ENCODE results near the gene WDR70.

Gene WDR70

DNA sequence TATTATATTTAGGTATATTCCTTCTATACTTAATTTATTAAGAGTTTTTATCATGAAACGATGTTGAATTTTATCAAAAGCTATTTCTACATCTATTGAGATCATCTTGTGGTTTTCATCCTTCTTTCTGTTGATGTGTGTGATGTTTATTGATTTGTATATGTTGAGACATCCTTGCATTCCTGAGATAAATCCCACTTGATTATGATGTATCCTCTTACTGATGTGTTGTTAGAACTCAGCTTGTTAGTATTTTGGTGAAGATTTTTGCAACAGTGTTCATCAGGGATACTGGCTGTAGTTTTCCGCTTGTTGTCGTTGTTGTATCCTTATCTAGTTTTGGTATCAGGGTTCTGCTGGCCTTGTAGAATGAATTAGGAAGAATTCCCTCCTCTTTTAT, 247.1 kb downstream of the WDR70 start:
- TF ChIP-seq, protein P1, sequence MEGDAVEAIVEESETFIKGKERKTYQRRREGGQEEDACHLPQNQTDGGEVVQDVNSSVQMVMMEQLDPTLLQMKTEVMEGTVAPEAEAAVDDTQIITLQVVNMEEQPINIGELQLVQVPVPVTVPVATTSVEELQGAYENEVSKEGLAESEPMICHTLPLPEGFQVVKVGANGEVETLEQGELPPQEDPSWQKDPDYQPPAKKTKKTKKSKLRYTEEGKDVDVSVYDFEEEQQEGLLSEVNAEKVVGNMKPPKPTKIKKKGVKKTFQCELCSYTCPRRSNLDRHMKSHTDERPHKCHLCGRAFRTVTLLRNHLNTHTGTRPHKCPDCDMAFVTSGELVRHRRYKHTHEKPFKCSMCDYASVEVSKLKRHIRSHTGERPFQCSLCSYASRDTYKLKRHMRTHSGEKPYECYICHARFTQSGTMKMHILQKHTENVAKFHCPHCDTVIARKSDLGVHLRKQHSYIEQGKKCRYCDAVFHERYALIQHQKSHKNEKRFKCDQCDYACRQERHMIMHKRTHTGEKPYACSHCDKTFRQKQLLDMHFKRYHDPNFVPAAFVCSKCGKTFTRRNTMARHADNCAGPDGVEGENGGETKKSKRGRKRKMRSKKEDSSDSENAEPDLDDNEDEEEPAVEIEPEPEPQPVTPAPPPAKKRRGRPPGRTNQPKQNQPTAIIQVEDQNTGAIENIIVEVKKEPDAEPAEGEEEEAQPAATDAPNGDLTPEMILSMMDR (IDR thresholded peaks at IDR 0.05; ENCODE audit: unreplicated experiment in 3 of 3): no peak
- Mint-ChIP-seq H3K4me3 (no peak overlapping the region), H3K9me3 (peaks cover 30% of the 10 kb centered on the region), H3K4me1 (no peaks in the 10 kb centered on the region), H3K36me3 (ENCODE audit: low read depth) (peaks cover 50% of the 10 kb centered on the region), H3K27ac (no peak overlapping the region), H3K27me3 (ENCODE audit: low read depth) (no peaks in the 10 kb centered on the region)

DNA sequence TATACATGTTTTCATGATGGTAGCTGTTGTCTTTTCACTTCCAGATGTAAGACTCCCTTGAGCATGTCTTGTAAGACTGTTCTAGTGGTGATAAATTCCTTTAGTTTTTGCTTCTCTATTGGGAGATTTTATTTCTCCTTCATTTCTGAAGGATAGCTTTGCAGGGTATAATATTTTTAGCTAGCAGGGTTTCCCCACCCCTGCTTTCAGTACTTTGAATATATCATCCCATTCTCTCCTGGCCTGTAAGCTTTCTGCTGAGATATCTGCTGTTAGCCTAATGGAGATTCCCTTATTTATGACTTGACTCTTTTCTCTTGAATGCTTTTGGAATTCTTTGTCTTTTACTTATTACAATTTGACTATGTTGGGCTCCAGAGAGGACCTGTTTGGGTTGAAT, 249.8 kb downstream of the WDR70 start:
- peaks cover 47% of the 10 kb centered on the region for H3K36me3 Mint-ChIP-seq (ENCODE audit: low read depth)
- TF ChIP-seq, protein P1 (IDR thresholded peaks at IDR 0.05; ENCODE audit: unreplicated experiment in 3 of 3): no peak
- no peaks in the 10 kb centered on the region for H3K27me3 Mint-ChIP-seq (ENCODE audit: low read depth)
- H3K4me1 Mint-ChIP-seq: no peaks in the 10 kb centered on the region
- H3K9me3 Mint-ChIP-seq: peaks cover 30% of the 10 kb centered on the region
- no peak overlapping the region for H3K27ac Mint-ChIP-seq
- H3K4me3 Mint-ChIP-seq: no peak overlapping the region

DNA sequence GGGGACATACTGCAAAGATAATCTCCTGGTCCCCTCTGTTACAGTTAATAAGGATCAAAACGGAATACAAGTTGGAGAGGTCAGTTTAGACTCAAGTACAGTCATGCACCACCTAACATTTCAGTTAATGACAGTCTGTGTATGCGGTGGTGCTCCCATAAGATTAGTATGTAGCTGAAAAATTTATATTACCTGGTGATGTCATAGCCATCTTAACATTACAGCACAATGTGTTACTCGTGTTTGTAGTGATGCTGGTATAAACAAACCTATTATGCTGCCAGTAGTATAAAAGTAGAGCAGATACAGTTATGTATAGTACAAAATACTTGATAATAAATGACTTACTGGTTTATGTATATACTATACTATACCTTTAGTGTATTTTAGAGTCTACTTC, 252.8 kb downstream of the WDR70 start:
- no peak overlapping the region for H3K27ac Mint-ChIP-seq
- H3K4me1 Mint-ChIP-seq: no peaks in the 10 kb centered on the region
- TF ChIP-seq, protein P1 (IDR thresholded peaks at IDR 0.05; ENCODE audit: unreplicated experiment in 3 of 3): no peak
- no peaks in the 10 kb centered on the region for H3K27me3 Mint-ChIP-seq (ENCODE audit: low read depth)
- no peak overlapping the region for H3K4me3 Mint-ChIP-seq
- H3K36me3 Mint-ChIP-seq (ENCODE audit: low read depth): peaks cover 37% of the 10 kb centered on the region
- peaks cover 30% of the 10 kb centered on the region for H3K9me3 Mint-ChIP-seq

DNA sequence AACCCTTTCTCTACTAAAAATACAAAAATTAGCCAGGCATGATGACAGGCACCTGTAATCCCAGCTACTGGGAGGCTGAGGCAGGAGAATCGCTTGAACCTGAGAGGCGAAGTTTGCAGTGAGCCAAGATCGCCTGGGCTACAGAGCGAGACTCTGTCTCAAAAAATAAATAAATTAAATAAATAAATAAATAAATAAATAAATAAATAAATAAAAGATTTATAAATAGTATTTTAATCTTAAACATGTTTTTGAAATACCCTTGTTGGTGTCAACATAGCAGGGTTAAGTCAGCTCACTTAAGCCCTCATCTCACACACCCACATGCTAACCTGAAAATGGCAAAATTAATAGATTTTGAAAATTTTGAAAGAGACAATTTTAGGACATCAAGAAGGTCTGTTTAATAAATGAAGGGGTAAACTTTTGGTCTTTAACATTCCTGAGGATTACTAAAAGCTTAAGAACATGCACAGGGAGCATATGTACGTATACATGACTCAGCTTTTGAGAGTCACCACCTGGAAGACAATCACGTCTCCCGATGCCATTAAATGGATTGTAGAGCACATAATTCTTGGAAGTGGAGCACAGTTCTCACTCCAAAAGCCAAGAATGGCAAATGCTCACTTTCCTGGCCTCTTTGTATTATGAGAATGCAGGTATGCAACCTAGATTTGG, 258.2 kb downstream of the WDR70 start:
- TF ChIP-seq, protein P1 (IDR thresholded peaks at IDR 0.05; ENCODE audit: unreplicated experiment in 3 of 3): no peak
- Mint-ChIP-seq H3K9me3 (no peaks in the 10 kb centered on the region), H3K4me1 (no peaks in the 10 kb centered on the region), H3K27ac (no peak overlapping the region), H3K36me3 (ENCODE audit: low read depth) (peaks cover 6% of the 10 kb centered on the region), H3K27me3 (ENCODE audit: low read depth) (no peaks in the 10 kb centered on the region), H3K4me3 (no peak overlapping the region)

DNA sequence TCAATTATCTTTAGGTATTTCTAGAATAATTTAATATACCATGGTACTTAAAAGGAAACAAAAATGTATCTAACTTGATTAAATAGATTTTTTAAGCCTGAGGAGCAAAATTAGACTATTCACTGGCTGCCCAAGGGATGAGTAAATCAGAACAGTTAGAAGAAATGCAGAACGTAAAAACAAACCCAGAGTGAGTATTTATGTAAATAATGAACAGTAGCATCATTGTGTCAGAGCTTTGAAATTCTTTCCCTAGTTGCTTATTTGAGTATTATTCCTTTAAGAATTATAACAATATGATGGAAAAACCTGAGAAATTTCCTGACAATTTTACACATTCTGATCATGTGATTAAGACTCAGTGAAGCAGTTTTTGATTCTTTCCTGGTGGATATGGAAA, 259.8 kb downstream of the WDR70 start:
- H3K9me3 Mint-ChIP-seq: peaks cover 3% of the 10 kb centered on the region
- peaks cover 9% of the 10 kb centered on the region for H3K36me3 Mint-ChIP-seq (ENCODE audit: low read depth)
- TF ChIP-seq, protein P1 (IDR thresholded peaks at IDR 0.05; ENCODE audit: unreplicated experiment in 3 of 3): no peak
- no peaks in the 10 kb centered on the region for H3K4me1 Mint-ChIP-seq
- H3K27ac Mint-ChIP-seq: no peak overlapping the region
- no peak overlapping the region for H3K4me3 Mint-ChIP-seq
- no peaks in the 10 kb centered on the region for H3K27me3 Mint-ChIP-seq (ENCODE audit: low read depth)

DNA sequence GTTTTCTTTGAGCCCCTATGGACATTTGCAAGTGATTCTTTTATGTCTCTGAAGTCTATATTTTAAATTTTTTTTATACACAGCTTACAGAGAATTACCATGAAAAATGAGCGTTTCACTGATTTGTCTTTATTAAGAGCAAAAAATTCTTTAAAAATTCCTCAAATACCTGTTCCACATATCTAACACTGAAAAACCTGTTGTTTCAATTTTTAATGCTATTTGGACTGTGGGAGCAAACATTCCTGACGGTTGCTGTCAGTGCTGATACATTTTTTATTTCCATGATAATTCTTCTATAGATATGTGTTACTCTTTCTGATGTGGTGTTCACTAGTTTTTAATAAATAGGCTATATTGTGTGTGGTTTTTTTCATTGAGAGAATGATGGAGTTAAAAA, 261.0 kb downstream of the WDR70 start:
- Mint-ChIP-seq H3K27ac (no peak overlapping the region), H3K9me3 (peaks cover 14% of the 10 kb centered on the region), H3K4me3 (no peak overlapping the region), H3K36me3 (ENCODE audit: low read depth) (peaks cover 13% of the 10 kb centered on the region), H3K27me3 (ENCODE audit: low read depth) (no peaks in the 10 kb centered on the region), H3K4me1 (no peaks in the 10 kb centered on the region)
- TF ChIP-seq, protein P1 (IDR thresholded peaks at IDR 0.05; ENCODE audit: unreplicated experiment in 3 of 3): no peak

Data from nephron (organoid).